ENCODE results near the gene LHX3.
"Not testable (repeated sequence)": the region's sequence is repeated elsewhere in the genome, so short reads cannot be mapped to it uniquely, and the experiment has no call there.

The LHX3 gene

DNA sequence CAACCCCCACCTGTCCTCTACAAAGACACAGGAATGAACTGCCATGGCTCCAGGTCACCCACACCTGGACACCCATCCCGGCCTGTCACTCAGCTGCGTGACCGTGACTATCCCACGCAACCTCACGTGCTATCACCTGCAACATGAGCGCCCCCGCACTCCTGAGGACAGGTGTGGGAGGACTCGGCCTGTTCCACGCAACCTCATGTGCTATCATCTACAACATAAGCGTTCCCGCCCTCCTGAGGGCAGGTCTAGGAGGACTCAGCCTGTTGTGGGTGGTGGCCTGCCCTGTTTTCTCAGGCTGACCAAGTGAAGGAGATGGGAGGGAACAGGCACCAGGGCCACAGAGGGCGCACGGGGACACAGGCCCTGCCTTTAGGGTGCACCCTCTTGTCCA is 36.6 kb upstream of the LHX3 start:
- DNase-seq (ENCODE audit: low spot score): no peak

DNA sequence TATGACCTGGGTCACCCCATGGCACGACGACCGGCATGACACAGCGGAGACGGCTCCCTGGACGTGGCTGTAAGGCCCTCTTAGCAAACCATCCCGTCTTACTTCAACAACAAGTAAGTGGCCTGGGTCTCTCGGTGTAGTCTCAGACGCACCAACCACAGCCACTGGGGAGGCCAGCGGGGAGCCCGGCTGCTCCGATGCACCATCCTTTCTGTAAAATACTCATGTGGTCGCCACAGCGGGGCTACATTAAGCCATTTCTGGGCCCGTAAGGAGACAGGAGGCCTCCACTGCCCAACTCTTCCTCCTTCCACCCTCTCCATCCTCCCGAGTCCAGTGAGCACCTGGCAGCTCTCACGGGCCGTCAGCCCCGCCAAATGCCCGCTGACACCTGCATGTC is 36.0 kb upstream of the LHX3 start:
- DNase-seq (ENCODE audit: low spot score): no peak

DNA sequence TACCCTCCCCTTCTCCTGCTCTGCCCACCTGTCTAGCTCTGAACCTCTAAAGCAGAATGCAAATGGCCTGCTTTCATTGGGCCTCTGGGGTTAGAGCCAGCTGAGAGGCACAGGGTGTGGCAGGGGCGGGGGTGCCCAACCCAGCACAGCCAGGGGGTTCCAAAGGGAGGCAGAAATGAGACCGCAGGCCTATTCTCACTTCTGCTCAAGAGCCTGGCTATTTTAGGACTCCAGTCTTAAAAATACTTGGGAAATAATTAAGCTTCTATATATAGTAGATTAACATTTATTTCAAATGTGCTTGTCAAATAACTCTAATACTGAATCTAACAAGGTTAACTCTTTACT is 35.0 kb upstream of the LHX3 start:
- DNase-seq (ENCODE audit: low spot score): no peak

DNA sequence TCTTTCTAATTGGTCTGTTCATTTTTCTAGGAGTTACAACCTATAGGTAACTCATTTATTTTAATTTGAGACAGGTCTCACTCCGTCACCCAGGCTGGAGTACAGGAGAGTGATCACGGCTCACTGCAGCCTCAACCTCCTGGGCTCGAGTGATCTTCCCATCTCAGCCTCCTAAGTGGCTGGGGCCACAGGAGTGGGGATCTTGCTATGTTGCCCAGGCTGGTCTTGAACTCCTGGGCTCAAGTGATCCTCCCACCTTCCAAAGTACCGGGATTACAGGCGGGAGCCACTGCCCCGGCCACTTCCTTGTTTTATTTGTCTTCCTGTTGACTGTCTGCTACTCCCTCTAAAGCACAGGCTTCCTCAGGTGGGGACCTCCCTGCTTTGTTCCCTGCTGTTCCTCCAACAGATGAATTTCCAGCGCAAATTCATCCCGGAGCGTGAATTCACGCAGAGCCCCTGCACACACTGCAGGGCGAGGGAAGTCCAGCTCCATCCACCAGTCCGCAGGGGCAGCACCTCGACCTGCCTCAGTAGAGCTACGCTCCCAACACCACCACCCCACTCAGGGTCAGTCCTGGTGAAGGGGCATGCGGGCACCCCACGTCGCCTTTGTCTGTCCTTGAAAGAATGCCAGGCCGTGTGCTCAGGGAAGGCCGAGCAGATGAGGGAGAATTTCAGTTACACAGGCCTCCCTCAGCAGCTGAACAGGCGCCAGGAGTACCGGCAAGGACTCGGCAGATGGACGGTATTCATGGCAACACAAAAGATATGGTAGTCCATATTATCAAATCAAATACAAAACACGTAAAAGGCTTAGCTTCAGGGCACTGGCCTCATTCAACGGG is 34.4 kb upstream of the LHX3 start:
- DNase-seq (ENCODE audit: low spot score): no peak

DNA sequence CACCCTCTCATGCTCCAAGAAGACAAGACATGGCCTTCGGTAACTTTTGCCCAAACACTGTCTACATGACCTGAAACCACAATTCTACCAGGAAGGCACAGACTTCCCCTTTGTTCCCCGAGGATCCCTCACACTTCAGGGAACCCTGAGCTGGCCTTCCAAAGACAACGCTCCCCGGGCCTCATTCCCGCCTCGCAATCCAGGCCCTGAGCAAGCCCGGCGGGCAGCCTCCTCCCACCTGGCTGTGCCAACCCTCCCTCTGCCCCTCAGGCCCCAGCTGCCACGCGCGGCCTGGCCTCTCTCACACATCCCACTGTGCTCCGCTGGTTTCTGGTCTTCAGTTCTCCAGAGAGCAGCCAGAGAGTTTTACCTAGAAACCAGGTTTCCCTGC is 33.4 kb upstream of the LHX3 start:
- no peak for DNase-seq (ENCODE audit: low spot score)

DNA sequence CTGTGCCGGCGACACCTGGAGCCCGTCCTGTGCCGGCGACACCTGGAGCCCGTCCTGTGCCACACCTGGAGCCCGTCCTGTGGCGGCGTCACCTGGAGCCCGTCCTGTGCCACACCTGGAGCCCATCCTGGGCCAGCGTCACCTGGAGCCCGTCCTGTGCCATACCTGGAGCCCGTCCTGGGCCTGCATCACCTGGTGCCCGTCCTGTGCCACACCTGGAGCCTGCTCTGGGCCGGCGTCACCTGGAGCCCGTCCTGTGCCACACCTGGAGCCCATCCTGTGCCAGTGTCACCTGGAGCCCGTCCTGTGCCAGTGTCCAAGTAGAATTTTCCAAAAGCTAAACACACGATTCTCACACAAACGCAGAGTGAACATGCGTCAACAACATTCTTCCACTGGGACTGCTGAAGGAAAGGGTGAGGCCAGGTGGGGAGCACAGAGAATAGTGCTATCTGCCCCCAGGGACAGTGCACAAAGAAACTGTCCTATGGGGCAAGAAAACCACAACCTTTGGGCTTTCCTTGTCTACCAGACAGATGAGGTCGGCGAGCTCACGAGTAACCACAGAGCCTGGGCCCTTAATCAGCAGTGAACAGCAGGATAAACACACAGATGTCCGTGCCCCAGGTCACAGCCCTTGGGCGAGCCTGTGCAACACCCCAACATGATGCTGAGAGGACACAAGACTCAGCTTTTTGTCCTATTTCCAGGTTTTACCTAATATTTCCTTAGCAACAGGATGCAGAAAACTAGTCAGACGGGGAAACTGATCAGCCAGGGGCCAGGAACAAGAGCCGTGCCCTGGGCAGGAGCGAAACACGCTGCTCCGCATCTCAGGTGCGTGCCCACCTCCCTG is 32.8 kb upstream of the LHX3 start:
- DNase-seq (ENCODE audit: low spot score): no peak

DNA sequence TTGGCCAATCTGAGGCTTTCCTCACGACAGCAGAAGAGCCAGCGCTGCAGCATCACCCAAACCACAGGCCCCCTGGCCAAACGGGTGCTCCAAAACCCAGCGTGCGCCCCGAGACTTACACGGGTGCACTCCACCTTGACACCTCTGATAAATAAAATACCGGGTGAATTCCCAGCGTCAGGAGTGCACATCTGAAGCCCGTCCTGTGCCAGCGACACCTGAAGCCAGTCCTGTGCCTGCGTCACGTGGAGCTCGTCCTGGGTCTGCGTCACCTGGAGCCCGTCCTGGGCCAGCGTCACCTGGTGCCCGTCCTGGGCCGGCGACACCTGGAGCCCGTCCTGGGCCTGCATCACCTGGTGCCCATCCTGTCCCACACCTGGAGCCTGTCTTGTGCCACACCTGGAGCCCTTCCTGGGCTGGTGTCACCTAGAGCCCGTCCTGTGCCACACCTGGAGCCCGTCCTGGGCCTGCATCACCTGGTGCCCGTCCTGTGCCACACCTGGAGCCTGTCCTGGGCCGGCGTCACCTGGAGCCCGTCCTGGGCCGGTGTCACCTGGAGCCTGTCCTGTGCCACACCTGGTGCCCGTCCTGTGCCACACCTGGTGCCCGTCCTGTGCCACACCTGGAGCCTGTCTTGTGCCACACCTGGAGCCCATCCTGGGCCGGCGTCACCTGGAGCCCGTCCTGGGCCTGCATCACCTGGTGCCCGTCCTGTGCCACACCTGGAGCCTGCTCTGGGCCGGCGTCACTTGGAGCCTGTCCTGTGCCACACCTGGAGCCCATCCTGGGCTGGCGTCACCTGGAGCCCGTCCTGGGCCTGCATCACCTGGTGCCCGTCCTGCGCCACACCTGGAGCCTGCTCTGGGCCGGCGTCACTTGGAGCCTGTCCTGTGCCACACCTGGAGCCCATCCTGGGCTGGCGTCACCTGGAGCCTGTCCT is 31.8 kb upstream of the LHX3 start:
- not testable (repeated sequence) for DNase-seq (ENCODE audit: low spot score)

DNA sequence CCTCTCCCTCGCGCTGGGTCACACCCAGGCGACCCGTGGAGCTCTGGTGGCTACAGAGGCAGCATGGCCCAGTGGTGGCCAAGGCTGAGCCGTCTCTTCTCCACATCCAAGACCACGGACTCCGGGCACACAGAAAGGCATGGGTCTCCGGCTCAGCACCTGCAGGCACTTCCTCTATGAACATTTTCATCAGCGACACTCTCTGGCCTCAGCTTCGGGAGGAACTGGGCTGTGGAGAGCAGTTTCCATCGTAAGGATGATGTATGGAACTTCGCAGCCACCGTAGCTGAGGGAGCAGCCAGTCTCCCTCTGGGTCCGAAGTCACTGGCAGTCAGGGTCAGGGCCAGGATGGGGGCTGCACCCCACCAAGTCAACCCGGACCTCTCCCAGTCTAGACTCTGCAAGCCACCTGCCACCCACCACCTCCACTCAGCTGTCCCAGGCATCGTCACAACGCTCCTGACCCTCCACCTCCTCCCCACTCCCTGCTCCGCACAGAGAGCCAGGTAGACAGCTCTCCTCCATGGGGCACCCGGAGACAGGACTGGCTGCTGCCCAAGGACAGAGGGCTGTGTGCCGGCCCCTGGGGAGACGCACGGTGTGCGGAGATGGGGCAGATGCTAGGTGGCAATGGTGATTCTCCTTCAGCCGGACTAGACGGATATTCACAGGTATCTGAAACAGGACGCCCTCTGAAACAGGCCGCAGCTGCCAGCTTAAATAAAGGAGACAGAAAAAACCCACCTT is 31.0 kb upstream of the LHX3 start:
- DNase-seq (ENCODE audit: low spot score): no peak

DNA sequence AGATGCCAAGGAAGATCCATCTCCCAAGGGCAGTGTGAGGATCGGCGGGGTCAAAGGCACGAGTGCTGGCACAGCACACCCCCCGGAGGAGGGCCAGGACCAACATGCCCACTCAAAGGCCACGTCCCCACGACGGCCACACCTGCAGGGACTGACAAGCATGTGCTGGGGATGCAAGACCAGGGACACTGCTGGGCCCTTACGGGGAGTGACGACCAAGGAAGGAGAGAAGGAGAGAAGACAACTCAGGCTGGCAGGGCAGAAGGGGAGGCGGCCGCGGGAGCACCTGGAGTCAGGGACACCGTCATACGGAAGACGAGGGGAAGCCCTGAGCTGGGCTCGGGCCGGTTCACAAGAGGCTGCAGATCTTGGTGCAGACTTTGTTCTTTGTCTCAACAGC is 30.2 kb upstream of the LHX3 start:
- no peak for DNase-seq (ENCODE audit: low spot score)

DNA sequence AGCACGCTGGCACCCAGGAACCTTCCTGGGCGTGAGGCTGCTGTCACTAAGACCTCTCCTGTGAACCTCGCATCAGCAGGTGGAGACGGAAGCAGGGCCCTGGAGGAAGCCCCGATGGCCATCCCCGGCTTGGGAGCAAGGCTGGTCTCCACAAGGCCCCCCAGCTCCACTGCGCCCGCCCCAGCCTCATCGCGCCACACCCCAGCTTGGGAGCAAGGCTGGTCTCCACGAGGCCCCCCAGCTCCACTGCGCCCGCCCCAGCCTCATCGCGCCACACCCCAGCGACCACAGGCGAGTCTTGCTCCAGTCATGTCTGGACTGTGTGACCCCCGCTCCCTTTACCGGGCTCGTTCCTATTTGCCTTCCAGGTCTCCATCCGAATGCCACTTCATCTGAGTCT is 29.7 kb upstream of the LHX3 start:
- no peak for DNase-seq (ENCODE audit: low spot score)

DNA sequence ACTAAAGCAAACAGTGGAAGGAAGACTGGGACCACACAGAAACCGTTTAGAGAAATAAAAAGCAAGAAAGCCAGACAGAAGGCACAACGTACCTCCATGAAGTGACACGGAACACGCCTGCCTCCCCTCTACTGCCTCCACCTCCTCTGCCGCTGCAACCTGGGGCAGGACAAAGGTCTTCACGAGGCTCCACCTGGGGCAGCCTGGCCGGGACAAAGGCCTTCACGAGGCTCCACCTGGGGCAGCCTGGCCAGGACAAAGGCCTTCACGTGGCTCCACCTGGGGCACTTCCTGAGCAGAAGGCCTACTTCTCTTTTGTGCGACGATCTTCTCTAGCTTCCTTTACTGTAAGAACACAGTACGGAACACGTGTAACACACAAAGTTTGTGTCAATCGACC is 28.9 kb upstream of the LHX3 start:
- no peak for DNase-seq (ENCODE audit: low spot score)

DNA sequence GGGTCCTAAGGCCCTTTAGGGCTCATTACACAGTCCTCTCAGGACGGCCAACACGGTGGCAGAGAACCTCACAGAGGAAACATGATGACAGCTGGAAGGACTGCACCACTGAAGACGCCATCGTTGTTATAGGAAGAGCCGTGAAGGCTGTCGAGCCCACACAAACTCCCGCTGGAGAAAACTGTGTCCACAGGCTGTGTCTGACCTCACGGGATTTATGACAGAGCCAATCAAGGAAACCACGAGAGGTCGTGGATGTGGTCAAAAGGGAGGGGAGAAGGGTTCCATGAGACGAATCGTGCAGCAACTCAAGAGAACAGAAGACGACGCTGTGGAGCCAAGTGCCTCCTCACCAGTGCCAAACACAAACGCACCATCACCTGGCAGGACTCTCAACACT is 28.5 kb upstream of the LHX3 start:
- no peak for DNase-seq (ENCODE audit: low spot score)

DNA sequence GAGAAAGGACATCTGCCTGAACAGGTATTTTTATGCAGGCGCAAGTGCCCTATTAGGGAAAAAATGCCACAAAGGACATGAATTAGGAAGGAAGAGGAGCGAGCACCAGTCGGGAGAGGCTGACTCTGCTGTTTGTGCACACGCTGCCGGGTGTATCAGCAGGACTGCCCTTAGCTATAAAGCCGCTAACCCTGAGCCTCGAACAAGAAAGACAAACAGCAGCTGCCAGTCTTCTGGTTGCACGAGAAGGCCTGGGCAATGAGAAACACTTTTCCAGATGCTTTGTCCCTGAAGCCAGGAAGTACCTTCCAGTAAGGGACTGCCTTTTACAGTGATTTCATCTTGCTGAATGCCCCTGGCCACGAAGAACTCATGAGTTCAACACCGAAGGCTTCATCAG is 28.0 kb upstream of the LHX3 start:
- DNase-seq (ENCODE audit: low spot score): no peak

DNA sequence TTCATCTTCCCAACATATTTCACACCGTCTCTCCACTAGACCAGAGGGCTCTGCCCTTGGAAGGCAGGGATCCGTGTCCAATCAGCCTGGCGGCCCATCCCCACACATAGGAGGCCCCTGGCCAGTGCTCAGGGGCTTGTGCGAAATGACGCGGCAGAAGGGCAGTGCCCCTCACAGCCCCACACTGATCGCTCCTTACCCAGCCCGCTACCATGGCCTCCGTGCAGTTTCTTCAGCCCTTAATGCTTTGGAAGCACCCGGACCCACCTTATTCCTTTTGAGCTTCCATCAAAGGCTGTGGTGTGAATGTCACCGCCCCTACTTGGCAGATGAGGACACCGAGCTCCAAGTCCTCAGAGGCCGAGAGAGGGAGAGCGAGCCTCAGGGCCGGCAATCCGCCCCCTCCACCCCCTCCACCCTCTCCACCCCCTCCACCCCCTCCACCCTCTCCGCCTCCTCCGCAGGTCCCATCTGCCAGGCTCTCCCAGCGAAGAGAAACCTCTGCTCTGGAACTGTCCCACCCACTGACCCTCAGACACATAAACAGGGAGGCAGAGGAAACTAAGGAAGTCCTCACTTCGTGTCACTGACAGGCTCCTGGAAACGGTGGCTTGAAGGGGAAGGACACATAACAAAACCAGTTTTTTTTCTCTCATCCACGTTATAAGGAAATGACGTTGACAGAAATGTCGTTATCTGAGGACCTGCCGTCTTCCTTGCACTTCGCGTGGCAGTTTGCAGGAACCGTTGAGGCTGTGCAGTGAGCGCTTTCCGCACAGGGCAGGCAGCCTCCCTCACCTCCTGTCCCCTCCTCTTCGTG is 26.8 kb upstream of the LHX3 start:
- no peak for DNase-seq (ENCODE audit: low spot score)

DNA sequence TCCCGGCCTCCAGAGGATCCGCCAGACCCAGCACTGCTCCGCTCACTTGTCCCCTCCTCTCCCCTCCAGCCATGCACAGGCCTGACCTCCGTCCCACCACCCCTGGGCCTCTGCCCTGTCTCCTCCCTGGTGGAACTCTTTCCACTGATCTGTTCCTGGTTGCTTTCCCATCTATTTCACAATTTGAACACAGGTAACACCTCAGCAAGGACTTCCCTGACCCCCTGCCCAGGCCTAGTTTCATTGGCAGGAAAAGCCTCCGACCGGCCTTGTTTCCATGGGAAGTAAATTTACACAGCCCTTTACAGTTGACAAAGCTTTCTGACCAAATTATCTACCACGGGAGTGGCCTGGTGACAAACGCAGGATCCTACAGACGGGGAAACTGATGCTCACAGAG is 25.8 kb upstream of the LHX3 start:
- DNase-seq (ENCODE audit: low spot score): no peak

DNA sequence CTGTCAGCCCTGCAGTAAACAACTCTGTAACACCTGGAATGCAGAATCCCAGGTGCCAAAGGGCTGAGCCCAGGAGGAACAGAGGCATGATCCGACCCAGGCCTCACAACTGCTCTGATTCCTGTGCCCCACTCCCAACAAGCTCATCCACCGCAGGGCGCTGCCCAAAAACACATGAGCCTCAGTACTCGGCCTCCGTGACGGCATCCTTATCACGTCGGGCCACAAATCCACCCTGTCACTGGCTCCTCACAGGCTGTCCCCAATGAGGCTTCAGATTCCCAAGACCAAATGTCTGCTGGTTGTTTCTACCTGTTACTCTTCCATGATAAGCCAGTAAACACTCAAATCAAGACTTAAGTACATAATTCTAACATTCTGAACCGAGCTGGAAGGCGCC is 25.4 kb upstream of the LHX3 start:
- DNase-seq (ENCODE audit: low spot score): no peak

DNA sequence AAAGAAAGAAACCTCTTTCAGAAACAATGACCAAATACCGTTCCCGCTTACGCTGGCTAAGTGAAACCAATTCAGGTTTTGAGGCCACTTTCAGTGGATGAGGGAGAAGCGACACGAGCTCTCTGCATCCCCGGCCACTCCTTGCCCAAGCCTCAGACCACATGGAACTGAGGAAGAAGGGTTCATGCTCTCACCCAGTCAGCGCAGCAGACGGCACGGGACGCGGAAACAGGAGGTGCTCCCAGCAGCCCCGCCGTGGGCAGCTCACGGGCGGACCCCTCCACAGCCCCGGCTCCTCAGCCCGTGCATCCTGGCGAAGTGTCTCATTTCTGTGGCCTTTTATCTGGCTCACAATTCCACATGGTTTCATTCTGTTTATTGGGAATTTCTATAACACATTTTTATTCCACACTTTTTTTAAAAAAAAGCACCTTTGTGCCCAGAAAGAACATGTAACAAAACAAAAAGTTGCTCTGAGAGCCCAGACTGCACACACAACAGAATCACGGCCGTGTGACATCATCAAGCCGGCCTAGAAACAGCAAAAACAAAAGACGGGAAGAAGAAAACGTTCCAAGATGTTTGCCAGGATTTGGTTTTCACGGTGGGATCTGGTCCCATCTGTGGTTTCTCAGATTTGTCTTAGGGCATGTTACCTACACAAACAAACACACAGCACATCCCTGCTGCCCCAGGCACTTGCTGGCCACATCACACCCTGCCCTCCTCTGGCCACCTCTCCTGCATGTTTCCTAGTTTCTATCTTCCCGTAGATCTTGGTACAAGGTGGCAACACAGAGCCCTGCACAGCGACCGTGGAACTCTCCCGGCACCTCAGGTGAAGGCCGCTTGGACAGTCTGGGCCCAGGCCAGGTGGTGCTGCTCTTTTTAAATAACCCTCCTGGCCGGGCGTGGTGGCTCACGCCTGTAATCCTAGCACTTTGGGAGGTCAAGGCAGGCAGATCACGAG is 24.5 kb upstream of the LHX3 start:
- no peak for DNase-seq (ENCODE audit: low spot score)

DNA sequence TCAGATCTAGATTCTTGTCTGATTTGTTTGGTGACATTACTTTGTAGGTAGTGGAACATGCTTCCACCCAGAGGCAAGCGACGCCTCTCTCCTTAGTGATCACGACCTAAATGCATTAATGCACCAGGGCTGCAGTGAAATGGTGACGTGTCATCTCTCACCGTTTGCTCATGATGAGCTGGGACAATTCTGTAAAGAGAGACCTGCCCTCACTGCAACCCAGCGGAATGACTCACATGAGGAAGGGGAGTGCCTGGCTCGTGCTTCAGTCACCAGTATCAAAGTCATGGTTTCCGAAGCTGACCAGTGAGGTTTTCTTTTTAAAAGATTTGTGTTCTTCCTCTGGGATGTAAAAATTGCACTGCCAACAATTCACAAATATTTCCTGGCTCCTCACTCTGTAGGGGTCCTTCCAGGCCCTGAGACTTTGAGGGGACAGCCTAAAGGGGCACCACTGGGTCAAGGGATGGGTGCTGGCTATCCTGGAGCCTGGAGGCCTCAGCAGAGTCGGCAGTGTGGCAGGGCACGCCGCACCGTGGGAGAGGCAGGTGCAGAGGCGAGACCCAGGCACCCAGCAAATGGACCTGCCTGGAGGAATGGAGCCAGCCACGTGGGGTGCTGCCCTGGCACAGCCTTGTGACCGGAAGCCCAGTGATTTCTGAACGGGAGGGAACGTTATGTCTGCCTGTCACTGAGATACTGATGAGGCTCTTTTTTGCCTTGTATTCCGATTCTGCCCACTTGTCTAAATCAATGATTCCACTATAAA is 23.4 kb upstream of the LHX3 start:
- DNase-seq (ENCODE audit: low spot score): no peak

Measured in ecto neural progenitor cell (in vitro differentiated cells).